ENCODE data around the gene AZU1. TPM values are rescaled to one million over a fixed set of nuclear protein-coding genes. Genes with fewer than 3 reads are reported as not detected.
A peak's percentile ranks its signal among the peaks of the same experiment; 100 is the strongest.

The AZU1 gene
- total and polyA plus RNA-seq, 2 of the 8 experiments (the other 6 are each of a cell fraction or from before 2014, with no cell fraction given): 0.80 to 1.3 TPM

GRCh38 chr19:862581-863314 is 35.1 kb downstream of the AZU1 start:
- Histone ChIP-seq H3K79me1 (ENCODE audit: low read depth, low read length) (no peaks in the 10 kb centered on the region), H3K23ac (ENCODE audit: insufficient read length) (no peak overlapping the region), H3K23me2 (ENCODE audit: low read depth, low read length) (peaks cover 10% of the 10 kb centered on the region; the same call in 1 of the 2 replicates), H4K91ac (replicated peaks; ENCODE audit: insufficient read length, low read length) (peak overlapping the region; percentile 91), H3K79me2 (ENCODE audit: control insufficient read depth in 1 of 2, insufficient read depth in 2 of 2, low read length in 2 of 2) (no peaks in the 10 kb centered on the region), H4K8ac (ENCODE audit: extremely low read depth, insufficient read depth, low read length) (peak overlapping the region; percentile 95; the same call in 1 of the 2 replicates), H4K5ac (ENCODE audit: insufficient read length, low read depth, low read length) (peak overlapping the region; percentile 66), H3K36me3 (ENCODE audit: control insufficient read depth in 2 of 4, insufficient read depth in 4 of 4, low read length in 3 of 4) (no peaks in the 10 kb centered on the region; a peak in 1 of 8 replicates), H2BK5ac (ENCODE audit: low read depth, low read length) (no peak overlapping the region; the same call in 1 of the 2 replicates), H2AK5ac (ENCODE audit: low read depth, low read length) (no peak overlapping the region), H3K27me3 (replicated peaks in 1 of 4; ENCODE audit: control insufficient read depth in 3 of 4, extremely low read depth in 1 of 4, insufficient read depth in 3 of 4, low read length in 3 of 4) (peaks cover 9 to 25% (median 13%) of the 10 kb centered on the region in 4 experiments), H3K4ac (replicated peaks; ENCODE audit: insufficient read length, low read depth, low read length) (no peak overlapping the region), H3K9me3 (ENCODE audit: insufficient read depth in 2 of 2, low read depth in 1 of 2, low read length in 1 of 2) (no peaks in the 10 kb centered on the region), H3K4me1 (replicated peaks in 1 of 4; ENCODE audit: control insufficient read depth in 3 of 4, insufficient read depth in 4 of 4, low read length in 3 of 4) (peaks cover 0 to 11% (median 7%) of the 10 kb centered on the region in 4 experiments; a peak in 6 of 7 replicates), H3K4me2 (ENCODE audit: insufficient read depth in 1 of 2, low read depth in 2 of 2, low read length in 2 of 2) (peak overlapping the region; percentile 63 to 72), H2BK120ac (replicated peaks; ENCODE audit: low read depth, low read length) (no peak overlapping the region), H3K9ac (replicated peaks in 1 of 4; ENCODE audit: extremely low read depth in 1 of 4, low read depth in 3 of 4, low read length in 3 of 4) (peak overlapping the region in 1 of 4 experiments; percentile 12; a peak in 1 of 7 replicates), H4K20me1 (replicated peaks in 1 of 2; ENCODE audit: control insufficient read depth in 1 of 2, insufficient read depth in 2 of 2, low read length in 2 of 2) (peaks cover 0 to 10% of the 10 kb centered on the region in 2 experiments), H3K18ac (ENCODE audit: extremely low read depth, low read length) (peak overlapping the region; percentile 60), H3K27ac (ENCODE audit: low read depth, low read length) (no peak overlapping the region), H3K56ac (replicated peaks; ENCODE audit: insufficient read length, low read depth, low read length) (no peak overlapping the region), H2AFZ (ENCODE audit: low read length) (no peak overlapping the region), H3K4me3 (ENCODE audit: extremely low read depth in 1 of 4, insufficient read depth in 2 of 4, low read depth in 3 of 4, low read length in 4 of 4) (peak overlapping the region; percentile 19 to 59 (median 34); a peak in 7 of 8 replicates), H2BK15ac (ENCODE audit: low read length) (no peak overlapping the region), H2BK12ac (ENCODE audit: low read depth, low read length) (0 out of 2 replicates have a peak overlapping the region, but pooled peaks have one; percentile 50), H2BK20ac (ENCODE audit: low read length) (peak overlapping the region; percentile 80; the same call in 1 of the 2 replicates), H3K14ac (ENCODE audit: insufficient read length) (no peak overlapping the region)
- CTCF ChIA-PET (ENCODE audit: partially characterized antibody): interaction anchor here (1.2 to 3.8 kb wide), 16 partner anchors 8 to 381 kb away, joined by 3 to 22 read pairs (median 8); partner anchors contain the start of gene WDR18
- POLR2A ChIA-PET (ENCODE audit: partially characterized antibody): interaction anchor here (0.6 to 2.8 kb wide), 19 partner anchors 10 to 290 kb away, joined by 3 to 22 read pairs (median 3); partner anchors contain the start of genes AZU1, BSG, KISS1R and MED16
- DNase-seq (ENCODE audit: low read depth in 1 of 2, low spot score in 2 of 2) (peak; percentile 70 to 98), FAIRE-seq (no peak)
- WGBS, 2 experiments (ENCODE audit: extremely low coverage in 1 of 2, insufficient coverage in 1 of 2, insufficient read length in 1 of 2, insufficient replicate concordance in 2 of 2, low coverage in 1 of 2, low lambda C conversion rate in 2 of 2, missing lambda C conversion rate in 1 of 2): 23% methylated on average over 32 of the region's 48 CpGs; no CpG with 5 or more reads in 1 of the 2 experiments
- TF ChIP-seq SP1 (IDR thresholded peaks at IDR 0.05; ENCODE audit: low read depth, low read length) (peak; percentile 16; the same call in 1 of the 2 replicates), FOSL1 (IDR thresholded peaks at IDR 0.05; ENCODE audit: insufficient read depth, low read depth, low read length) (no peak), RNF2 (IDR thresholded peaks at IDR 0.05; ENCODE audit: borderline replicate concordance, low read depth, low read length, missing control alignments, poor library complexity, severe bottlenecking) (no peak), SP4 (IDR thresholded peaks at IDR 0.05; ENCODE audit: low read length) (peak; percentile 36; the same call in 1 of the 2 replicates), SRF (IDR thresholded peaks at IDR 0.05; ENCODE audit: low read depth, low read length) (no peak)
